Activated T-cell treated with anti-CD3 and anti-CD28 coated beads for 1 hour (primary cell): Measurements from ENCODE around the gene PTPRO.

ENCODE experiments used
- DNase-seq: peaks from one replicate; pipeline ENCODE4 v3.0.0-alpha.2; 2020; ENCODE audit warnings: low read depth

PTPRO gene

GRCh38 chr12:15446807-15447206 is 124.5 kb downstream of the PTPRO start:
- DNase-seq = no peak

DNA sequence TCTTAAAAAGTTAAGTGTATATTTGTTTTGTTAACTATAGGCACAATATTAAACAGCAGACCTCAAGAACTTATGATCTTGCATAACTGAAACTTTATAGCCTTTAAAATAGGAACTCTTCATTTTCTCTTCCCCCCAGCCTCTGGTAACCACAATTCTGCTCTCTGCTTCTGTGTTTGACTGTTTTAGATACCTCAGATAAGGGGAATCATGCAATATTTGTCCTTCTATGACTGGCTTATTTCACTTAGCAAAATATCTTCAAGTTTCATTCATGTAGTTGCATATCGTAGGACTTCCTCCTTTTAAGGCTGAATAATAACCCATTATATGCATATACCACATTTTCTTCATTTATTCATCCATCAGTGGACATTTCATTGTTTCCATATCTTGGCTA is 131.3 kb downstream of the PTPRO start:
- DNase-seq = no peak

DNA sequence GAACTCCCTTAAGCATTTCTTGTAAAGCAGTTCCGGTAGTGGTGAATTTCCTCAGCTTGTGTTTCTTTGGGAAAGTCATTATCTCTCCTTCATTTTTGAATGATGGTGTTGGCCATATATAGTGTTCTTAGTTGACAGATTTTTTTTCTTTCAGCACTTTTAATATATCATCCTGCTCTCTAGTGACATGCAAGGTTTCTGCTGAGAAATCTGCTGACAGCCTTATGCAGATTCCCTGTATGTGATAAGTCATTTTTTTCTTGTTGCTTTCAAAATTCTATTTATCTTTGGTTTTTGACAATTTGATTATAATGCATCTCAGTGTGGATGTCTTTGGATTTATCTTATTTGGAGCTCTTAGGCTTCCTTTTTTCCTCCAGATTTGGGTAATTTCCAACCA is 135.7 kb downstream of the PTPRO start:
- no peak for DNase-seq

- DNase-seq = no peak
Observed at GRCh38 chr12:15468911-15469310, 146.6 kb downstream of the PTPRO start.

- no peak for DNase-seq
Observed at GRCh38 chr12:15469356-15469755, 147.0 kb downstream of the PTPRO start.

DNA sequence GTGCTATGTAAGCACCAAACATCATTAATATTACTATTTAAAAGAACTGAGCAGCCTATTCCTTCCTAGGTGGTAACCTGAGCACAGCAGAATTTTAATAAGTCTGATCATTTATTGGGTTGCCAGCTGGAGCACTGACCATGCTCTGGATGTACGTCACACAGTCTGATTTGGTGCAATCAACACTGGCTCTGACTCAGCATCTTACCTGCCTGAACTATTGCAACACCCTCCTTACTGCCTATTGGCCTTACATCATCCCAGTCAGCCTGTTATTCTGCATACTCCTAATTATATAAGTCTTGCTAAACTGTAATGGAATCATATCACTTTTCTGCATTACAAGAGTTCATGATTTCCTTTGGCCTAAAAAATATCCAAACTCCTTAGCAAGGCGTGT is 149.7 kb downstream of the PTPRO start:
- DNase-seq = no peak

GRCh38 chr12:15474766-15475165 is 152.5 kb downstream of the PTPRO start:
- DNase-seq = no peak

DNA sequence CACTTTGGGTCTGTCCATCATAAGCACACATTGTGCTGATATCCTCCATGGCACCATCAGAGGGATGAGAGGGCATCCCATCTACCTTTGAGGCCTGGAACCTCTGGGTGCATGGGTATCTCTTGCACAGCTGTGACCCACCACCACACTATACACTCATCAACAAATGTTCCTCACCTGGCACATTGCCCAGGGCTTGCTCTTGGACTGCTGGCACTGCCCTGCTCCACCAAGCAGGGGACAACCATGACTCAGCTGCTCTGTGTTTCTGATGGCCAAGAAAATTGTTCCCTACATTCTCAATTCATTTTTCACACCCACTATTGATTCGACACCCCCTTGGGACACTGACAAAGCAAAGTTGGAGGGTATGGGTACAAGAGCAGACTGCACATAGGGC is 155.5 kb downstream of the PTPRO start:
- DNase-seq = no peak

DNA sequence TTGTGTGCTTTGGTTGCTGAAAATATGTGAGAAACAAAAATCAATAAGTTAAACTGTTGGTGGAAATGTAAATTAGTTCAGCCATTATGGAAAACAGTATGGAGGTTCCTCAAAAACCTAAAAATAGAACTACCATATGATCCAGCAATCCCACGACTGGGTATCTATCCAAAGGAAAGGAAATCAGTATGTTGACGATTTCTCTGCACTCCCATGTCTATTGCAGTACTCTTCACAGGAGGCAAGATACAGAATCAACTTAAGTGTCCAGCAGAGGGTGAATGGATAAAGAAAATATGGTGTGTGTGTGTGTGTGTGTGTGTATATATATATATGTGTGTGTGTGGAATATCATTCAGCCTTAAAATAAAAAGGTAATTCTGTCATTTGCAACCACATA is 159.5 kb downstream of the PTPRO start:
- DNase-seq = no peak

DNA sequence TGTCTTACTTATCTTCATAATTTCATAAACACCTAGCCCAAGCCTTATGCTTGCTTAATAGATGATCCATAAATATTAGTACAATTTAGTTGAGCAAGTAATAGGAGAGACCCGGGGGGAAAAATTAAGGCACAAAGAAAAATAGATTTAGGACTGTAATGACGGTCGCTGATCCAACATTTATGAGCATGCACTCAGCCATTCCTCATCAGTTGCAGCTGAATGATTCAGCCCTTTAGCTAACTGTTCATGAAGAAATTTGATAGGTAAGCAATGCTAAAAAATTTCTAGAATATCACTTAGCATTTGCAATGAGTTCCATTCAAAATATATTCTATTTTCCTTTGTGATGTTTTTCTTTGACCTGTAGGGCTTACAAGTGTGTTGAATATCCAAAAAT is 163.2 kb downstream of the PTPRO start:
- DNase-seq = no peak

DNA sequence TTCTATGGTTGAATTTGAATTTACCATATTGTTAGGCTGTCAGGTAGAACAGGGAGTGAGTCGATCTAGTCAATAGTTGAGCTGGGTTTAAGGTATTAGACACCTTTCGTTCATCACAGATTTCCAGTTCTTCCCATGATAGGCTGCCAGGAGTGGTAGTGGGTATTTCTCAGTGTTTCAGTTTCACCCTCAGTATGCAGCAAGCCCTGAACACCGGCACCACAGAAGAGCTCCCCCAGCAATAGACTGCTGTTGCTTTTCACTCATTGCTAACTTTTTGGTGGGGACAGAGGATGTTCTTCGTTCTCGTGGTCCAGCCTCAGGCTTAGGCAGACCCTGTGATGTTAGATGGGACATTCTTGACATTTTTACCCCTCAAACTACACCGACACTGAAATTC is 164.6 kb downstream of the PTPRO start:
- no peak for DNase-seq

GRCh38 chr12:15488481-15488880 is 166.2 kb downstream of the PTPRO start:
- no peak for DNase-seq

DNA sequence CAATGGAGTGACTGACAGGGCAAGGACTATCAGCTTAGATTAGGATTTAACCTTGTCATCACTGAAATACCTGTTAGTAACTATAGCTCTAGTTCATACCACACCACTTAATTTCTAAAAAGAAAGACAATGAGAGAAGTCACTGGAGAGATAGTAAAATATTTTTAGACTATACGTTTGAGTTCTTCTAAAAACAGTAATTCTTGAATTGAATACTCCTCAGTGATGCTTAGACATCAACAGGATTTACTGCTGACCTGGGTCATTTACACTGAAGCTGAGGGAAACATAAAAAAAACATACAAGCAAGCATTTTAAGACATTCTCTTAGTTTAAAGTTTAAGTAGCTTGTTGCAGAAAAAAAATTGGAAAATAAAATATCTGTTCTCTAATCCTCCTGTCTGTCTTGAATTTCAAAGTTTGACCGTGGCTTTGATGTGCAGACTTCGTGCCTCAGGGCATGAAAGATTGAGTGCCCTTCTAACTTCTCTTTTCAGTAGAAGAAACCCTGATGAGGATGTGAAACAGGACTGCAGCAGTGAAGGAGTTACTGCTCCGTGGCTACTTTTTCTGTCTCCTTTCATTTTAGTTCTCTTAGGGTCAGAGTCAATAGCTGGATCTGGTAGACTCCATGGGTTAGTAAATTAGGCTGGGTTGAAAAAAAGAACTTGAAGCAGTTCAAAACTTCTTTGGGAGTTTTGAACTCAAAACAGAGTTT is 172.2 kb downstream of the PTPRO start:
- DNase-seq = no peak

DNA sequence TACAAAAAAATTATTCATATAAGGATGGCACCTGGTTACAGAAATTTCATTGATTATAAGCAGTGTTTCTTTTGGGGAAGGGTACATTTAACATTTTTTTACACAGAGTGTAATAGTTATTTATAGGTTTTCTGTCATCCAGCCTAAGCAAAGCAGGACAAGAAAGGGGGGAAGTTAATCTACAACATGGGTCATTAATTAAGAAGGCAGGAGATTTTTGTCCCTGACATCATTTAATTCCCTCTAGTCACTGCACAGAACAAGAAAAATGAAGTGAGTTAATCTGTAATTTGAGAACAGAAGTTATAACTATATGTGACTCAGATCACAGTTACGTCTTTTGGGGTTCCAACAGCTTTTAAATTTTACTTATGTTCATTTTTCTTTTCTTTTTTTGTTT is 173.4 kb downstream of the PTPRO start:
- DNase-seq = no peak

DNA sequence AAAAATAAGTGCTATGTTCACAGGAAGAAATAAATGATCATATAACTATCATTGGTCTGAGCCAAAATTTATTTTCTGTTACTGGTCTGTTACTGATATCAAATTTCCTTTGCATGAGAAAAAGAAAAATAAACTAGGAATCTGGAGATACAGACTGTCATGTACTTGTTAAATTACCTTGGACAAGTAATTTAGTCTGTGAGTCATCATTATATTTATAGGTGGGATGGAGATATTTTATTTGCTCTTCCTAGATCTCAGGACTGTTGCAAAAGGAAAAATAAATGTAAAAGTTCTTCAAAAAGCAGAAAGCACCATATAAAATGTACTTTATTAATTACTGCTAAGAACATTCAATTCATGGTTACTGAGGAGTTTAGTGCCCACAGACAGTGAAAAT is 174.4 kb downstream of the PTPRO start:
- DNase-seq = no peak

GRCh38 chr12:15497671-15498292 is 175.5 kb downstream of the PTPRO start:
- DNase-seq = no peak

DNA sequence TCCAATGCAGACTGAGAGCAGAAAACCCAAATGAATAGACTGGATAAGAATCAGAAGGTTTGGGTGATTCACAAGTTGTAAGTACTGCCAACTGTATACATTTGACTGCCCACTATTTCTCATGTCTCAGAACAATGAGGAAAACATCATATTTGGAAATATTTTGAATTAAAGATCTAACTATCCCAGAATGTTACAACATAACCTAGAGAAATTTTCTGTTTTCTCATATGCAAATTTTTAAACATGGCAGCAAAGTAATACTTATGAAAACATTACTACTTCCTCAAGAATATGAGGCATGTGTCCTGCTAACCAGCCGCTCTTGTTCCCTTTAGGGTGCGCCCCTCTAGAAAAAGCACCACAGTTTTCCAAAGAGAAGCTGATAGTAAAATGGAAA is 179.9 kb downstream of the PTPRO start:
- DNase-seq = no peak

DNA sequence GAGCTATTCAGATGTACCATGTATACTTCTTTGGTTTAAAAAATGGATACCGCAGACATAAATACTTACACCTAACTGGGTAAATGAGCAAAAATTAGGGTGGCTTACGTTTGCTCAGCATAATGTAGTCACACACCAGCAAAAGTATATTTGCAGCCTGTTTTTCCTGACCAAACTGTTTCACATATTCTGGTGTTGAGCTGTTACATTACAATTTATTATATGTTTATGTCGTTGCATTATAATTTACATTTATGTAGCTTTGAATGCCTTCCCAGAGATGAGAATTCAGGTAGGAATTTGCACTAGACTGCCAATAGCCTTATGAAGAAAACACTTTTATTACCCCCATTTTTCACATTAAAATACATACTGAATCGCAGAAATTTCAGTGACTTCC is 183.3 kb downstream of the PTPRO start:
- DNase-seq = no peak

DNA sequence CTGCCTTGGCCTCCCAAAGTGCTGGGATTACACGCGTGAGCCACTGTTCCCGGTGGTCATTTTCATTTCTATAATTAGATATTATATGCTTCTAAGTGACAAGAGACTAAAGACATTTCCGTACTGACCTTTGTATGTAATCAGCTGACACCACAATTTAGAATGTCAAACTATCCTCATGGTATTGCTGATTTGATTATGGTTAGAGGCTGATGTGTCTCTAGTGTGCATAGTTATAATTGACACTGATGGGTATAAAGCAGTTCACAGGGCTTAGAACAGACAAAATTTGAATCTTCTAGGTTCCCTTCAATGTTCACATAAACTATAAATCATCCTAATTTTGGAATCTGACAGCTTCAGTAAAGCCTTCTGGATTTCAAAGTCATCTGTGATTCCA is 192.7 kb downstream of the PTPRO start:
- DNase-seq = no peak

- no peak for DNase-seq
Observed at GRCh38 chr12:15520083-15520482, 197.8 kb downstream of the PTPRO start.

DNA sequence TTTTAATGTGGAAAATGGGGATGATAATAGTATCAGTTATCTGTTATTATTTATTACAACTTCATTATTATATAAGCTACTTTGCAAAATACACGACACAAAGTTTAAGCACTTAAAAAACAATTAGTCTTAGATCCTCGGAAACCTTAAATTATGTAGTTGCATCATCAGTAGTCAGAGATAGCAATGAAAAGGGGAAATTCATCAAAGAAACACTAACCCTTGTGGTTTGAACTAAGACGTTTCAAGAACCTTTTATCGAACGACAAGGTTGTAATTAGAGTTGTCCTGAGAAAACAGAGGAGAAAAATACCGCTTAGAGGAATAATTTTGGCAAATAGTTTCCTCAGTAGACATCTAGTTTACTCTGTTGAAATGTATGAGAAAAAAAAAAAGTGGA is 198.5 kb downstream of the PTPRO start:
- no peak for DNase-seq

- no peak for DNase-seq
Observed at GRCh38 chr12:15522574-15523187, 200.4 kb downstream of the PTPRO start.

GRCh38 chr12:15525441-15525840 is 203.1 kb downstream of the PTPRO start:
- no peak for DNase-seq

DNA sequence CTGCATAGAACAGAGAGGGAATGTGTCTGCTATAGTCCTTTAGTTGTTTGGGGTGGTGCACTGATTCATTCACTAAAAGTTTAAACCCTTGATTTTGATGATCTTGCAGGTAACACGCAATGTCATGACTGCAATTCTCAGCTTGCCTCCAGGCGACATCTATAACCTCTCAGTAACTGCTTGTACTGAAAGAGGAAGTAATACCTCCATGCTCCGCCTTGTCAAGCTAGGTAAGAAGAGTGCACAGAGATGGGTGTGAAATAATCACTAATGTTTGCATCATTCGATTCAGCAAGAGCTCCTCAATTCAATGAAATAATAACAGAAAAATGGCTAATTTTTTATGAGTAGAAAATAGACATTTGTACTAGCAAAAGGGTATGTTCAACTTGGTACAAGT is 203.7 kb downstream of the PTPRO start:
- DNase-seq = no peak
